ENCODE measurements around the gene CACTIN.

DNA sequence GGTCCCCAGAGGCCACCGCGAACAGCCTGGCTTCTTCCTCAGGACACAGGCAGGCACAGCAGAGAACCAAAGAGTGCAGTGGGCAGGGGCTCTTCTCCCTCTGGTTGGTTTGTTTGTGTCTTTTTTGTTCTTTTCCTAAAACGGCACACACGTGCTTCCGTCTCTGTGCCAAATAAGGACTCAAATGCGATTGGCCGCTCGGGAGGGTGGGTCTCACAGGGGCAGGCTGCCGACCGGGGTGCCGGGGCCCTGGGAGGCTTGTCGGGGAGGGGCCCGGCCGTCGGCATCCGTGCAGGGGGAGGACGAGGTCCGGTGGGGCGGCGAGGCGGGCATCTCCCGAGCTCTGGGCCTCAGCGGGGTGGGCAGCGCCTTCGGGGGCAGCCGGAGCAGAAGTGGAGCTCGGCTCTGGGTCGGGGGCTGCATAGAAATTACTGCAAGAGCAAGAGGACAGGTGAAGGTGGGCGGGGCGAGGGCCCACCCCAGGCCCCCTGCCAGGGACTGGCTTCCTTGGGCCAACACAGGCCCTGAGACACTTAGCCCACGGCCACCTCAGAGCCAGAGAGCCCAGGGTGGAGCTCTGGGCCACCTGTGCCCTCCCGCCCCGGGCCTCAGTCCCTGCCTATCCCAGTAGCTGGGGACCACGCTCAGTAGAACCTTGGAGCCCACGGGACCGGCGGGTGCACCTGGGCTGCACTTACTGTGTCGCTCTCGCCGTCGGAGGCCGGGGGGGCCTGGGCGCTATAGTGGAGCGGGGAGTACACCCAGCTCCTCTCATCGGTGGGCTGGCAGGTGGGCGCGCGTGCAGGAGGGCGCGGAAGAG, 6.4 kb upstream of the CACTIN start:
- TF ChIP-seq, protein P1, sequence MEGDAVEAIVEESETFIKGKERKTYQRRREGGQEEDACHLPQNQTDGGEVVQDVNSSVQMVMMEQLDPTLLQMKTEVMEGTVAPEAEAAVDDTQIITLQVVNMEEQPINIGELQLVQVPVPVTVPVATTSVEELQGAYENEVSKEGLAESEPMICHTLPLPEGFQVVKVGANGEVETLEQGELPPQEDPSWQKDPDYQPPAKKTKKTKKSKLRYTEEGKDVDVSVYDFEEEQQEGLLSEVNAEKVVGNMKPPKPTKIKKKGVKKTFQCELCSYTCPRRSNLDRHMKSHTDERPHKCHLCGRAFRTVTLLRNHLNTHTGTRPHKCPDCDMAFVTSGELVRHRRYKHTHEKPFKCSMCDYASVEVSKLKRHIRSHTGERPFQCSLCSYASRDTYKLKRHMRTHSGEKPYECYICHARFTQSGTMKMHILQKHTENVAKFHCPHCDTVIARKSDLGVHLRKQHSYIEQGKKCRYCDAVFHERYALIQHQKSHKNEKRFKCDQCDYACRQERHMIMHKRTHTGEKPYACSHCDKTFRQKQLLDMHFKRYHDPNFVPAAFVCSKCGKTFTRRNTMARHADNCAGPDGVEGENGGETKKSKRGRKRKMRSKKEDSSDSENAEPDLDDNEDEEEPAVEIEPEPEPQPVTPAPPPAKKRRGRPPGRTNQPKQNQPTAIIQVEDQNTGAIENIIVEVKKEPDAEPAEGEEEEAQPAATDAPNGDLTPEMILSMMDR (IDR thresholded peaks at IDR 0.05; ENCODE audit: low read length) = no peak
- TF ChIP-seq EZH2phosphoT487 (IDR thresholded peaks at IDR 0.05; ENCODE audit: low read length) = no peak
- TF ChIP-seq EZH2 (optimal IDR thresholded peaks at IDR 0.05; ENCODE audit: low read depth, low read length) = no peak
